ENCODE data around the gene JUP.

JUP gene

GRCh38 chr17:41813699-41814124, 27.2 kb upstream of the JUP start:
- TF ChIP-seq SUZ12 (IDR thresholded peaks at IDR 0.05; ENCODE audit: extremely low read depth, insufficient read depth, insufficient read length) (no peak), ZNF274 (IDR thresholded peaks at IDR 0.05; ENCODE audit: low read depth, low read length) (no peak), YY1 (IDR thresholded peaks at IDR 0.05; ENCODE audit: insufficient read depth, insufficient read length) (no peak)
- peak overlapping the region; percentile 91 for H3K9ac ChIP-seq (ENCODE audit: insufficient read length, low read depth)
- peak overlapping the region; percentile 87 for H3K4me3 ChIP-seq (ENCODE audit: insufficient read length, low read depth)
- H3K27me3 ChIP-seq (ENCODE audit: insufficient read depth, insufficient read length) = no peaks in the 10 kb centered on the region
- DNase-seq (ENCODE audit: low read depth, low spot score) = no peak
- H3K36me3 ChIP-seq (ENCODE audit: insufficient read depth, insufficient read length, low read length) = peaks cover 46% of the 10 kb centered on the region
- H3K4me1 ChIP-seq (ENCODE audit: insufficient read depth, insufficient read length) = peaks cover 22% of the 10 kb centered on the region
- H3K9me3 ChIP-seq (ENCODE audit: insufficient read depth, low read length) = no peaks in the 10 kb centered on the region

GRCh38 chr17:41813152-41813680, 26.7 kb upstream of the JUP start:
- peaks cover 46% of the 10 kb centered on the region for H3K36me3 ChIP-seq (ENCODE audit: insufficient read depth, insufficient read length, low read length)
- peaks cover 22% of the 10 kb centered on the region for H3K4me1 ChIP-seq (ENCODE audit: insufficient read depth, insufficient read length)
- no peak for DNase-seq (ENCODE audit: low read depth, low spot score)
- no peaks in the 10 kb centered on the region for H3K9me3 ChIP-seq (ENCODE audit: insufficient read depth, low read length)
- TF ChIP-seq YY1 (IDR thresholded peaks at IDR 0.05; ENCODE audit: insufficient read depth, insufficient read length) = no peak
- no peak for TF ChIP-seq ZNF274 (IDR thresholded peaks at IDR 0.05; ENCODE audit: low read depth, low read length)
- TF ChIP-seq SUZ12 (IDR thresholded peaks at IDR 0.05; ENCODE audit: extremely low read depth, insufficient read depth, insufficient read length) = no peak
- peak overlapping the region; percentile 87 for H3K4me3 ChIP-seq (ENCODE audit: insufficient read length, low read depth)
- no peaks in the 10 kb centered on the region for H3K27me3 ChIP-seq (ENCODE audit: insufficient read depth, insufficient read length)
- peak overlapping the region; percentile 91 for H3K9ac ChIP-seq (ENCODE audit: insufficient read length, low read depth)

- no peaks in the 10 kb centered on the region for H3K9me3 ChIP-seq (ENCODE audit: insufficient read depth, low read length)
- peak within 1 kb of the TSS; percentile 91 for H3K9ac ChIP-seq (ENCODE audit: insufficient read length, low read depth)
- H3K4me1 ChIP-seq (ENCODE audit: insufficient read depth, insufficient read length) = peaks cover 20% of the 10 kb centered on the region
- H3K4me3 ChIP-seq (ENCODE audit: insufficient read length, low read depth) = peak within 1 kb of the TSS; percentile 87
- DNase-seq (ENCODE audit: low read depth, low spot score) = peak; percentile 88
- TF ChIP-seq ZNF274 (IDR thresholded peaks at IDR 0.05; ENCODE audit: low read depth, low read length) (no peak), SUZ12 (IDR thresholded peaks at IDR 0.05; ENCODE audit: extremely low read depth, insufficient read depth, insufficient read length) (no peak), YY1 (IDR thresholded peaks at IDR 0.05; ENCODE audit: insufficient read depth, insufficient read length) (no peak)
- H3K36me3 ChIP-seq (ENCODE audit: insufficient read depth, insufficient read length, low read length) = peaks cover 47% of the 10 kb centered on the region
- no peaks in the 10 kb centered on the region for H3K27me3 ChIP-seq (ENCODE audit: insufficient read depth, insufficient read length)
These were observed 26.1 kb upstream of the JUP start, which contains the start of gene FKBP10 for GRCh38 chr17:41812381-41813151. FKBP10 (plus strand) TSS chr17:41813004; CDS start chr17:41813035, 31 bp downstream.

GRCh38 chr17:41811549-41812380, 25.3 kb upstream of the JUP start, which contains the start of gene P3H4:
P3H4 (minus strand) TSS chr17:41811949; CDS start chr17:41811915, 34 bp downstream.
- peak within 1 kb of the TSS; percentile 91 for H3K9ac ChIP-seq (ENCODE audit: insufficient read length, low read depth)
- peak within 1 kb of the TSS; percentile 87 for H3K4me3 ChIP-seq (ENCODE audit: insufficient read length, low read depth)
- TF ChIP-seq ZNF274 (IDR thresholded peaks at IDR 0.05; ENCODE audit: low read depth, low read length) (no peak), SUZ12 (IDR thresholded peaks at IDR 0.05; ENCODE audit: extremely low read depth, insufficient read depth, insufficient read length) (no peak), YY1 (IDR thresholded peaks at IDR 0.05; ENCODE audit: insufficient read depth, insufficient read length) (no peak)
- peaks cover 45% of the 10 kb centered on the region for H3K36me3 ChIP-seq (ENCODE audit: insufficient read depth, insufficient read length, low read length)
- no peaks in the 10 kb centered on the region for H3K27me3 ChIP-seq (ENCODE audit: insufficient read depth, insufficient read length)
- peaks cover 16% of the 10 kb centered on the region for H3K4me1 ChIP-seq (ENCODE audit: insufficient read depth, insufficient read length)
- no peak for DNase-seq (ENCODE audit: low read depth, low spot score)
- no peaks in the 10 kb centered on the region for H3K9me3 ChIP-seq (ENCODE audit: insufficient read depth, low read length)

- peak overlapping the region; percentile 91 for H3K9ac ChIP-seq (ENCODE audit: insufficient read length, low read depth)
These were observed 24.4 kb upstream of the JUP start for GRCh38 chr17:41810659-41811548.

GRCh38 chr17:41806685-41807445, 20.4 kb upstream of the JUP start:
- DNase-seq (ENCODE audit: low read depth, low spot score) = no peak
- Histone ChIP-seq H3K9ac (ENCODE audit: insufficient read length, low read depth) (no peak overlapping the region), H3K4me1 (ENCODE audit: insufficient read depth, insufficient read length) (peaks cover 14% of the 10 kb centered on the region), H3K9me3 (ENCODE audit: insufficient read depth, low read length) (no peaks in the 10 kb centered on the region), H3K4me3 (ENCODE audit: insufficient read length, low read depth) (no peak overlapping the region), H3K27me3 (ENCODE audit: insufficient read depth, insufficient read length) (no peaks in the 10 kb centered on the region), H3K36me3 (ENCODE audit: insufficient read depth, insufficient read length, low read length) (peaks cover 59% of the 10 kb centered on the region)
- TF ChIP-seq YY1 (IDR thresholded peaks at IDR 0.05; ENCODE audit: insufficient read depth, insufficient read length) (no peak), ZNF274 (IDR thresholded peaks at IDR 0.05; ENCODE audit: low read depth, low read length) (no peak), SUZ12 (IDR thresholded peaks at IDR 0.05; ENCODE audit: extremely low read depth, insufficient read depth, insufficient read length) (no peak)

More at GRCh38 chr17:41810659-41811548, 24.4 kb upstream of the JUP start:
- Histone ChIP-seq H3K4me3 (ENCODE audit: insufficient read length, low read depth) (peak overlapping the region; percentile 87), H3K9me3 (ENCODE audit: insufficient read depth, low read length) (no peaks in the 10 kb centered on the region), H3K27me3 (ENCODE audit: insufficient read depth, insufficient read length) (no peaks in the 10 kb centered on the region), H3K4me1 (ENCODE audit: insufficient read depth, insufficient read length) (peaks cover 13% of the 10 kb centered on the region), H3K36me3 (ENCODE audit: insufficient read depth, insufficient read length, low read length) (peaks cover 48% of the 10 kb centered on the region)
- DNase-seq (ENCODE audit: low read depth, low spot score) = no peak
- TF ChIP-seq SUZ12 (IDR thresholded peaks at IDR 0.05; ENCODE audit: extremely low read depth, insufficient read depth, insufficient read length) (no peak), YY1 (IDR thresholded peaks at IDR 0.05; ENCODE audit: insufficient read depth, insufficient read length) (no peak), ZNF274 (IDR thresholded peaks at IDR 0.05; ENCODE audit: low read depth, low read length) (no peak)

All from NT2/D1 (cell line).